NK-92 (cell line): ENCODE results near the gene GRM4.

Experiments
- DNase-seq: peaks from one replicate; lab custom pipeline; 2025; ENCODE audit not compliant: unreplicated experiment; lab: John Stamatoyannopoulos, UW

GRM4 gene

DNA sequence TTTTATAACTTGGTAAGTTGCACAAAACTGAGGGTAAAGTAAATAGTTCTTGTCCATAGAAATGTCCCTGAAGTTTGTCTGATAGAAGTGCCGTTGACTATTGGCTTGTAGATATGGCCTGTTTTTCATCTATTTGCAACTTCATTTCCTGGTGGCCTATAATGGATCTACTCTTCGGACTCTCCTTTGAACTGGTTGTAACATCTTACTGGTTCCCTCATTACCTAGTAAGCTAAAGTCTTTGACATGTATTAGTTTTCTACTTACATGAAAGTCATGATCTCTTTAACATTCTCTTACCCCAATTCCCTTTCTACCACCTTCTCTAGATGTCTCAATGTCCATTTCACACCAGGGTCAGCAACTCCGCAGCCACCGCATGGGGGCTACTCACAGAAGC, 146.3 kb downstream of the GRM4 start:
- no peak for DNase-seq

DNA sequence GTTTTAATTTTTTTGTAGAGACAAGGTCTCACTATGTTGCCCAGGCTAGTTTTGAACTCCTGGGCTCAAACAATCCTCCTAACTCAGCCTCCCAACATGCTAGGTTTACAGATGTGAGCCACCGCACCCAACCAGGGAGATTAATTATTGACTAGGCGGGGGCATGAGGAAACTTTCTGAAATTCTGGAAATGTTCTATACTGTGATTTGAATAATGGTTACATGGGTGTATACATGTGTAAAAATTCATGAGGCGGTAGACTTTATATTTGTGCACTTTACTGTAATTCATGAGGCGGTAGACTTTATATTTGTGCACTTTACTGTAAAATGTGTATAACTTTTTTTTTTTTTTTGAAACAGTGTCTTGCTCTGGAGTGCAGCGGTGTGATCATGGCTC, 147.2 kb downstream of the GRM4 start:
- no peak for DNase-seq

DNA sequence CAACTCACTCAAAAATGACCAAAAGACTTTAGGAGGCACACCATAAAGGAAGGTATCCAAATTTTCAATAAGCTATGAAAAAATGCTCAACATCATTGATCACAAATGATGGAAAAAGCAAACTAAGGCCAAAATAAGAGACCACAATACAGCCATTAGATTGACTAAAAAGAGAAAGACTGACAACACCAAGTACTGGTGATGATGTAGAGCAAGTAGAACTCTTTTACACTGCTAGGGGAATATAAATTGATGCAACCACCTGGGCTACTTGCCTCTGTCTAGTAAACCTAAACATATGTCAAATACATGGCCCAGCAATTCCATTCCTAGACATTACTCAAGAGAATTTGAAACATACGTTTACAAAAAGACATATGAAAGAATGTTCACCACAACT, 148.6 kb downstream of the GRM4 start:
- no peak for DNase-seq

DNA sequence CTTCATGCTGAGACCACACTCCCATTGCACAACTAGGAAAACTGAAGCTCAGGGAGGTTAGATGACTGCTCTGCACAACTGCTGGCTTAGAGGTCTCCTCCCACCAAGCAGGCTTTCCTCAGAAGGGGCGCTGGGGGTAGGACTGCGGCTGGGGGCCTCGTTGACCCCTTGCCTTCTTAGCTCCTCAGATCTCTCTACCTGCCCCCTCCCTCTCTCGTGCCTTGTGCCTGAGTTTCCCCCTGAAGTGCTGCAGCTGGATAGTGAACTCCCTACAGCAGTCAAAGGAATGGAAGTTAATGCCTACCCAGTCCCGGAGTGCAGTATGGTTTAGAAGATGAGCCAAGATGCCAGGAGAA, 149.8 kb downstream of the GRM4 start:
- DNase-seq = no peak

DNA sequence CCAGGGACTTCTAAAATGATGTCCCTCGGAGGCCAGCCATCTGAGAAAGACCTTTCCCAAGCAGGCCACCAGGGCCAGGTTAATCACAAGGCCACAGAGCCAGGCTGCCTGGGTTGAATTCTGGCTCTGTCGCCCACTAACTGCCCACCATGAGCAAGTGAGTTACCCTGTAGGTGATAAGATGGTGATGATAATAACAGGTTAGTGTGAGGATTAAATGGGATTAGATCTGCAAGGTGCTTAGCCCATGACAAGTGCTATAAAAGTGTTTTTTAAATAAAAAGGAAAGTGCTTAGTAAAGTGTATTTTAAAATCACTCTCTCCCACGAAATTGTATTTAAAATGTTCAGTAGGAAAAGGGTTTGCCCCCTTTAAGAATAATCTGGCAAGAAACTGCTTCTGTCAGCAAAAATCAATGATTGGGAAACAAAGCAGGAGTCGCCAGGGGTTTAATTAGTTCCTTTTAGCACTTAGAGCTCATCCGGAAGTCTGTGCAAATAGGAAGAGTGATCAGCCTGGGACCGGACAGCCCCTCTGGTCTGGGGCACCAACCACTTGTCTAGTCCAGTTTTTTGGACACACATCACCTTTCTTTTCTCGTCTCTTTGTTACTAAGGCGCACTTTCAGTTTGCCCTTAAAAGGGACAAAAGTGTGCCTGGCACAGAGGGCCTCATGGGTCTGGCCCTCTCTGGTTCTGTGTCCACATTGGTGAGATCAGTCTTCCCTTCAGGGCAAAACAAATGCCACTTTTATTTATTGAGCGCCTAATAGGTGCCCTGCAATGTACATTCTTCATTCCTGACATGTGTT, 150.4 kb downstream of the GRM4 start:
- DNase-seq = no peak

DNA sequence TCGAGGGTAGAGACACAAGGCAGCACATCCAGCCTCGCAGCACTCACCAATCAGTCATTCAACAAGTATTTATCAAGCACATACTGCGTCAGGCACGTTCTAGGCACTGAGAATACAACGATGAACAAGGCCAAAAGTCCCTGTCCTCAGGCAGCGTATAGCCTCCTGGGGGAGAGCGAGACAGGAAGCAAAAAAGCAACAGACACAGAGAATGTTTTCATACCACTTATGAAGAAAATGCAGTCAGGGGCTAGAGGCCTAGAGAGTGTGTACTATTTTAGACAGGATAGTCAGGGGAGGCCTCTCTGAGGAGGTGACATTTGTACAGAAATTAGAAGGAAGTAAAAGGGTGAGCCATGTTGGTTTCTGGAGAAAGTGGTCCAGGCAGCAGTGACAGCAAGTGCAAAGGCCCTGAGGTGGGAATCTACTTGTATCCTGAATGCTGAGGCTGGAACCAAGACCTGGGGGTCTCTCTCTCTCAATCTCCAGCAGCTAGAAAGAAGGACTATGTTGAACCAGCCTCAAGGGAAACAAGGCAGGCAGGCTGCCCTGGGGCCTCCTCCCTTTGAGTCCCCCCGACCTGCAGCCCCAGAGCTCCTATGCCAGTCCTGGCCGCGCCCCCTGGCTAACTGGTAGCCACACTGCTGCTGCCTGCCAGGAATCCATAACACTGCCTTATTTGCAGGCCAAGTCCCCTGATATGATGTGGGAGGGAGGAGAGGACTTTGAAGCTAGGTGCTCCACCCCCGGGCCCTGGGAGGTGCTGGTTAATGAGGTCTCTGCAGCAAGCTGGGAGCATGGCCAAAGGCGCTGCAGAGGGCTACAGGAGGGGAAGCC, 151.2 kb downstream of the GRM4 start:
- DNase-seq = no peak

DNA sequence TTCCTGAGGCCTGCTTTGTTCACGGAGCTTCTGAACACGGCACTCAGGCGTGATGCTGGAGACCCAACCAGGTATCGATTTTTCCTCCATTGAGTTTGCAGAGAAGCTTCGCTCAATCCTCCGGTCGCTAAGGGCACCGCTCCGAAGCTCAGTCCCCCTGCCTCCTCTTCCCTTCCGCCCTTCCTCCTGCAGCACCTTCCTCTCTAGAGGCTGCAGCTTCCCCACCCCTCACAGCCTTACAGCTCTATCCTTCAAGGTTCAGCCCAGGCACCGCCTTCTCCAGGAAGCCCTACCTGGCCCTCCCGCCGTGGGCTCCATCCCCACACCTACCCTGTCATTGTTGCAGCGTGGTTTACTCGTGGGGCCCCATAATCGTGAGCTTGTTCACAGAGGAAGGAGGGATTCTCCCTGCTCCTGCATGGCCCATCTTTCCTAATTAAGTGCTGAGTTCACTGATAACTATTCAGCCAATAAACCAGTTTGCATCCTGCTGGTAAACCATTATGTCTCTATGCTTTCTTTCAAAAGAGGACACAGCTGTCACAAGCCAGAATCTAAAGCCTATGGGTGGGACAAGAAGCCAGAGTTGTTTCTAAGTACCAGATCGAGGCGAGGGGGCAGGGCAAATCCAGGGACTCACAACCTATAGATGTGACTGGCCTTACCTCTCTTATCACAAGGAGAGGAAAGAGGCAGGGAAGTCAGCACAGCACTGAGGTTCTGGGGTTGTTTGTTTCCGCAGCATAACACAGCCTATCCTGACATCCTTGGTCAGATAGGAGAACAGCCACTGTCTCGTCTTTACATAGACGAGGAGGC, 152.0 kb downstream of the GRM4 start:
- no peak for DNase-seq

DNA sequence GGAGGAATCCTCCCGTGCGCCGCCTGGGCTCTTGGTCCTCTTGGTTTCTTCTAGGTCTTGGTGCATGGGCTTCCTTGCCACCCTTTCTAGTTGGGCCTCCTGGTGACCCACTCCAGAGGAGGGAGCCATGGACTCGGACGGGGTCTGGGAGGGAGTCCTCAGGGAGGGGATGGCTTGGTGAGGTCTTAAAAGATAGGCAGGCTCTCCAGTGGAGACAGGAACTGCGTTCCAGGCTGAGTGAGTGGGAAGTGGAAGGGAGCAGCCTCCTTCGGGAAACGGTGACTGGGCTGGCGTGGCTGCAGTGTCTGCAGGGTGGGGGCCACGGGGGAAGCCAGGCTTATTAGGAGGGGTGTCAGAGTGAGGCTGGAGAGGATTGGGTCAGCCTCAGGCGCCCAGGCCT, 152.8 kb downstream of the GRM4 start:
- DNase-seq = no peak

DNA sequence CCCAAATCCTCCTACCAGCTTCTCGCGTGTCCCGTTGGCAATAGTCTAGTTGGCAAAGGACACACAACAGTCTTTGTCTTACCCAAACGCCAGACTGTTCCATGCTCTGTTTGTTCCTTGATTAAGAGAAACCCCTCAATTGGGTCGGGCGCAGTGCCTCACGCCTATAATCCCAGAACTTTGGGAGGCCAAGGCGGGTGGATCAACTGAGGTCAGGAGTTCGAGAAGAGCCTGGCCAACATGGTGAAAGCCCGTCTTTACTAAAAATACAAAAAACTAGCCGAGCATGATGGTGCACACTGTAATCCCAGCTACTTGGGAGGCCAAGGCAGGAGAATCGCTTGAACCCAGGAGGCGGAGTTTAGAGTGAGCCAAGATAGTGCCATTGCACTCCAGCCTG, 153.7 kb downstream of the GRM4 start:
- DNase-seq = no peak

DNA sequence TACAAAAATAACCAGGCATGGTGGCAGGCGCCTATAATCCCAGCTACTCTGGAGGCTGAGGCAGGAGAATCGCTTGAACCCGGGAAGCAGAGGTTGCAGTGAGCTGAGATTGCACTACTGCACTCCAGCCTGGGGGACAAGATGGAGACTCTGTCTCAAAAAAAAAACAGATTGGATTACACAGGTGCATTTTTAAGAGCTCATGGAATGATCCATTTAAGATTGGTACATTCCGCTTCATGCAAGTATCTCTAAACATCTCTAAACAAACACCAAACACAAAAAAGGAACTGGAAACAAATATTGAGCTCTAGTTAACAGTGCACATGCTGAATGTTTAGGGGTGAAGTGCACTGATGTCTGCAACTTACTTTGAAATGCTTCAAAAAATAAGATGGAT, 154.3 kb downstream of the GRM4 start:
- no peak for DNase-seq

DNA sequence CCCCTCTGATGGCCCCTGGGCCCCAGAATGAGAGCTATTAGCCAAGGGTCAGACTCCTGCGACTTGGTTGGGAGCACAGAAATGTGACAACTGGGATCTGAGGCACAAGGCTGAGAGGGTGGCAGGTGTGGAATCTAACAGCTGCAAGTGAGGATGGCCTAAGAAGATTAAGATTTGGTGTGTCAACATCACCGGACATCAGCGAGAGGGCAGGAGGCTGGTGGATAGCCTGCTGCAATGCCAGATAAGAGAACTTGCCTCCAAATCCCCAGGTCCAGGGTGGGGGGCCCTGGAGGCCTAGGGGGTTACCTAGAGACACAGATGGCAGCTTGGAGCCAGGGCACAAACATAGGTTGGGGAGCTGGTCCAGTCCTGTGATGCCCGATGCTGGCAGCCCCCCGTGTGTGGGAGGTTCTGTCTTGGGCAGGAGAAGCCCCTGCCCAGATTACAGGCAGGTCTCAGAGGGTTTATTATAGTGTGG, 155.8 kb downstream of the GRM4 start:
- DNase-seq = no peak

DNA sequence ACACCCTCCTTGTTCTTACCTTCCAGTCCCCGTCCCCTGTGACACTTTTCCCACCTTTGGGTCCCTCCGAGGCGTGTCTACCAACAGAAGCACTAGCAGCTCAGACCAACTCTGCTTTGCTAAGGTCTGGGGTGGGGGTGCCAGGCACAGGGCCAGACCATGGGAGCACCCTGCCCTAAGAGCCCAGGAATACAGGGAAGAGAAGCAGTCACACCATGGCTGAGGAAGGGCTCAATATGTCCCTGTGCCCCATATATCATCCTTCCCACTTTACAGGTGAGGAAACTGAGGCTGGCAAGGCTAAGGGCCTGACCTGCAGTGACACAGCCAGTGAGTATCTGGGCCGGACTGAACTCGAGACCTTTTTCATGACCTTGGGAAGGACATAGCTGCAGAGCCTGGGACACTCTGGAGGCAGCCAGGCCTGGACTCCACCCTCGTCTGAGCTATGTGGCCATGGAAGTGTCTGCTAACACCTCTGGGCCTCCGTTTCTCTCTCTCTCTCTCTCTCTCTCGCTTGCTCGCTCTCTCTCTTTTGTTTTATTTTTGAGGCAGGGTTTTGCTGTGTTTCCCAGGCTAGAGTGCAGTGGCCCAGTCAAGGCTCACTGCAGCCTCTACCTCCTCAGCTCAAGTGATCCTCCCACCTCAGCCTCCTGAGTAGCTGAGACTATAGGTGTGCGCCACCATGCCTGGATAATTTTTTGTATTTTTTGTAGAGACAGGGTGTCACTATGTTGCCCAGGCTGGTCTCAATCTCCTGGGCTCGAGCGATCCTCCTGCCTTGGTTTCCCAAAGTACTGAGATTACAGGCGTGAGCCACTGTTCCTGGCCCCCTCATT, 156.7 kb downstream of the GRM4 start:
- DNase-seq = no peak

DNA sequence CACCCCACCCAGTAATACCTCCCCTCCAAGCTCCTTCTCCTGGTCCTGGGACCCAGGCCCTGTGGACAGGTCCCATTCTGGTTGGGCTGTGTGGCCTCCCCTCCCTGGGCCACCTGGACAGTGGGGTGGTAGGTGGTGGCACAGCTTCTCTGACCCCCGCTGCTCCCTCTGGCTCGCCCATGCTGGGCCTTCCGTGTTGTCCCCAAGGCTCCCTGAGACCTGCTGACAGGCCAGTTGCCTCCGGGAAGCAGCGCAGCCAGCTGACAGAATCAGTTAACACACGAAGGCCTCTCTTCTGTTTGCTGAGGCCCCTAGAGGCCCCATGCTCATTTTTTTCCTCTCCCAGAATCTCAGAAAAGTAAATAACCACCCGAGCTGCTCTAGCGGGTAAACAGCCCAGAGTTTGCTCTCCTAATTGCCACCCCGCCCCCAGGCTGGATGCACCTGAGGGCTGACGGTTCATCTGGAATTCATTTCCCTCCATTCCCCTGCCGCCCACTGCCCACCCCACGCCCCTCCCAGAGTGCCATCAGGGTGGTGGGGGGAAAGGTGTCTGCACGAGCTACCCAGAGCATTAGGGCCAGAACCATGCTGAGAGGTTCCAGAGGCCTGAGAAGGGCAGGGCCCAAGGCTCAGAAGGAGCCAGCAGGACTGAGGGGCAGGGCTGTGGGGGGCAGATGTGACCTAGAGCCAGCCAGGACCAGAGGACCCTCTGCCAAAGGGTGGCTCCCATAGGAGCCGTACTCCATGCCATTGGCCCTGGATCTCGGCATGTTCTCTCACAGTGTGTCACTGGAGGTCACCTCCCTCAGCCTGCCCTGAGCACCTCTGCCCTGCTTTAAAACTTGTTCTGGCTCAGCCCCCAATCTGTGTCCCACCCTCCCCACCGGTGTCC, 157.5 kb downstream of the GRM4 start:
- DNase-seq = no peak

DNA sequence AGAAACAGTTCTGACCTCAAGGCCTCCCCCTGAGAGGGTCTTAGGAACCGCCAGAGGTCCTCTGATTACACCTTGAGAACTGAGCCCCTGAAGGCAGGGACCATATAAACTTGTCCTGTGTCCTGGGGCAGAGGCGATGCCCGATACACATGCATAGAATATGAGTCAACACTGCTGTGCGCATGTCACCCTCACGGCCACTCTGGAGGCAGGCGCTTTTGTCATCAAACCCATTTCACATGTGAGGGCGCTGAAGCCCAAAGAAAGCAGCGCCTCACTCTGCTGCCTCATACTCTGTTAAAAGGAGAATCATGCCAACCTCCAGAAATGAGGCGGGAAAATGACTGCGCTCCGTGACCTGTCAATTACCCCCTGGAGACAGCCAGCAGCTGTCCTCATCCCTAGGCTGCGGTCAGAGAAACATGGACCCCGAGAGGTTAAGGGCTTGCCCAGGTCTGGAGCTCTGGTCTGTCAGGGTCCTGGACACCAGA, 158.3 kb downstream of the GRM4 start:
- no peak for DNase-seq

DNA sequence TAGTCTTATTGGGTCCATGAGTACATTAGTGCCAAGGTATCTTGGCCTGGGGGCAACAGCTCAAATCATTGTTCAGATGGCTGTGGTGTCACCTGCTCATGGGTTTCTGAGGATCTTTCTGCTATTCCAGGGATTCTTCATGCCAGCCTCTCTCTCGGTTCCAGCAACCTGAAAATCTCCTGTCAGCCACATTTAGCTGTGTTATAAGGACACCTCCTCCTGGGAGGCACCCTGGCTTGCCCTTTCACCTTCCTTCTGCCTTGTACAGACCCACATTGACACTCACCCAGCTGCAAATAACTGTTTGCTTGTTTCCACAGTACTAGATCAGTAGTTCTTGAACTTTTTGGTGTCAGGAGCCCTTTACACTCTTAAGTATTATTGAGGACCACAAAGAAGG, 159.9 kb downstream of the GRM4 start:
- no peak for DNase-seq

DNA sequence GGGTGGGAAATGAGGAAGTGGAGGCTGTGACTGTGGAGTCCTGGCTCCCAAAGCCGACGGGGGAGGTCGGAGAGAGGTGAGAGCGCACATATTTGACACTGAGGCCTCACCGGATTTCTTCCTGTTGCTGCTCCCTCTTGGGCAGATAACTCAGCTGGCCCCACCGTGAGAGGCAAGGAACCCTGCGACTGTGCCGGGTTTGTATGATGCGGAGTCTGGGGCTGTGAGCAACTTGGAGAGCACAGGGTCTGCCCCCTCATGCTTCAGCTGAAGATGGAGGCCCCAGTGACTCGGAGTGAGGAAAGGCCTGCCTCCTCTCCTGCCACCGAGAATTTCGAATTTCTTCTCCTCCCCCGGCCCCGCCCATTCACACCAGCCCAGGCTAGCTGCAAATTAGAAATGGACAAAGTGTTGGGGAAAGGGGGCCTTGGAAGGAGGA, 160.6 kb downstream of the GRM4 start:
- no peak for DNase-seq

DNA sequence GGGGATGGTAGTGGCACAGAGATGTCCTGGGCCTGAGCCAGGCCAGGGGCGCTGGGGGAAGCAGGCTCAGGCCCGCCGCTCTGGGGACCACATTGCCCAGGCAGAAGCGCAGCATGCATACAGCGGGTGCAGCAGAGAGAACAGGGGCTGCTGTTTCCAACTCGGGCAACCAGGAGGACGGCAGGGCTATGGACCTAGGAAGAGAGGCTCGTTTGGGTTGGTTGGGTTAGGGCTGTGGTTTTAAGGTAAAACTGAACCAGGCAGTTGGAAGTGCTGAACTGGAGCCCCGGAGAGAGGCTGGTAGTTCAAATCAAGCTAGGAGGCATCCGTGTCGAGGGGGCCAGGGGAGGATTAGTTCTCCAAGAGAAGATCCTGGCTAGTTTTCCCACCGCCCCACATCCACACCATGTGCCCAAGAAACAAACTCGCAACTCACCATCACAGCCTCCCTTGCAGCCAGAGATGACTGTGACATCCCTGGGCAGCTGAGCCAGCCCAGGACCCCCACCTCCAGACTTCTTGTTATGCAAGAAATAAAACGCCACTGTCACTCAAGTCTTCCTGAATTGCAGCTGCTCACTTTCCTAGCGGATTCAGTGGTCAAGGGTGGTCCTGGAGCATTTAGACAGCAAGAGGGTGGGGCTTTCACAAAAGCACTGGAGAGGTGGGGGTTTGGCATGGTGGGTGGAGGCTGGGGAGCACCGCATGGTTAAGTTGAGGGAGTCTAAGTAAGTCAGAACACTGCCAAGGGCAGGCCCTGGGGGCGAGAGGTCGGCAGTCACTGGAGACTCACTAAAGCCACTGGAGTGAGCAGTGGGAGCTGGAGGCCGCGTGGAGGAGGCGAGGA, 161.2 kb downstream of the GRM4 start:
- DNase-seq = no peak

DNA sequence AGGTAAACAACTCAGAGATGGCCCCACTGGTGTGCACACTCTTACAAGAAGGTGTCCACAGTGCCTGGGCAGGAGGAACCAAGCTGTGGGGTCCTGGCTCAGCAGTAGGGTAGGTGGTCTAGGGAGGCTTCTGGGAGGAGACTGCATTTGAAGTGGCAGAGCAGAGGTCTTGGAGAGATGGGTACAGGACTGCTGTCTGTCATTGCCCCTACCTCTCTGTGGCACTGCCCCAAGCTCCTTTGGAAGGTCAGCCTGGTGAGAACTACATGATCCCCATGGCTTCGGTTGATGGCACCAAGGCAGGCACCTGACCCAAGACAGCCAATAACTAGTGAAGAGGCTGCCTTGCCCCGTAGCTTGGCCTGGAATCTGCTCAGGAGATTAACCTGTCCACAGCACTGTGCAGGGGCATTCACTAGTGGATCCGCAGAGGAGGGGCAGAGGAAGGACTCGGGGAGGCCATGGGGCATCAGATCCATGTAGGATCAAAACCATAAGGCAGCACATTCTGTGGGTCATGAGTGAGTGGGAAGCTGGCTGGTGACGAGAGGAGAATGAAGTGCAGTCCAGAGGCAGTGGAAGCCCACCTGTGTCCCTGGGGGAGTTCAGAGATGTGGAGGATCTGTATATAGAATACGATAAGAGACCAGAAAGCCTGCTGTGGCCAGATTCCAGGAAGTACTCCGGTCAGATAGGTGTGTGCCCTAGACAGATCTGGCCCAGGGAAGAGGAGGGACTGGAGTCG, 162.0 kb downstream of the GRM4 start:
- no peak for DNase-seq
